GM18517 (cell line): Measurements from ENCODE around the gene DLGAP4.

ENCODE experiments used
- ATAC-seq: cut with Tn5 transposase; IDR thresholded peaks from one replicate; pipeline ENCODE4 v1.9.1; 2021; ENCODE audit warnings: mild to moderate bottlenecking, moderate library complexity; ENCODE audit not compliant: unreplicated experiment

DLGAP4 gene

GRCh38 chr20:36574366-36575135, 268.4 kb downstream of the DLGAP4 start:
- ATAC-seq, result no peak

DNA sequence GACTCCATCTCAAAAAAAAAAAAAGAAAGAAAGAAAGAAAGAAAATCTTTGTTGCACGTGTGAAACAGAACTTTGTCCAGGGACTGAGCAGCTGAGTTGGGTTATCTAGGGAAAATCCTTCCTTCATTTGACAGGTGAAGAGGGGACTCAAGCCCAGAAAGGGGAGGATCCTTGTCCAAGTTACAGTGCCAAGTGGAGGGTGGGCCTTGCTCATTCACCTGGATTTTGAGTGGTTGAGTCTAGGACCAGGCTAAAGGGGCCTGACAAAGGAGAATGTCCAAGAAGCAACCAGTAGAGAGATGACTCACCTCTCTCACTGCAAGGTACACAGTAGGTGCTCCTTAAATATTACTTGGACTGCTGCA, 269.9 kb downstream of the DLGAP4 start:
- no peak for ATAC-seq
